ENCODE results near the gene LRRC74B.

GRCh38 chr22:21000987-21001600 is 44.7 kb upstream of the LRRC74B start:
- no peak for TF ChIP-seq CTCF (IDR thresholded peaks at IDR 0.05; ENCODE audit: low read depth, low read length)
- TF ChIP-seq POLR2A (IDR thresholded peaks at IDR 0.05; ENCODE audit: extremely low read depth, insufficient read length), result no peak
- TF ChIP-seq MYC (IDR thresholded peaks at IDR 0.05; ENCODE audit: low read depth, low read length), result no peak
